GM12801 (cell line): ENCODE measurements around the gene MAN2A2.

ENCODE experiments used
- CTCF ChIP-seq: IDR thresholded peaks from one replicate; pipeline ENCODE4 v1.5.1; 2011; ENCODE audit warnings: control low read depth; ENCODE audit not compliant: insufficient read length; ENCODE audit errors: extremely low read depth

MAN2A2 gene

GRCh38 chr15:90936823-90937222 lies 33.7 kb downstream of the MAN2A2 start:
- TF ChIP-seq CTCF, result no peak

GRCh38 chr15:90938261-90938660 lies 35.2 kb downstream of the MAN2A2 start:
- TF ChIP-seq CTCF, result no peak

GRCh38 chr15:90939756-90940155 lies 36.7 kb downstream of the MAN2A2 start:
- no peak for TF ChIP-seq CTCF

GRCh38 chr15:90941038-90941437 lies 37.9 kb downstream of the MAN2A2 start:
- TF ChIP-seq CTCF, result no peak

- TF ChIP-seq CTCF, result no peak
These were observed 39.4 kb downstream of the MAN2A2 start for GRCh38 chr15:90942354-90943120.

GRCh38 chr15:90945091-90945490 lies 42.0 kb downstream of the MAN2A2 start:
- TF ChIP-seq CTCF, result no peak

- no peak for TF ChIP-seq CTCF
These were observed 43.4 kb downstream of the MAN2A2 start for GRCh38 chr15:90946538-90946937.
